Neural progenitor cell (in vitro differentiated cells): Measurements from ENCODE around the gene B4GALNT3. TPM values are rescaled to one million over a fixed set of nuclear protein-coding genes. Genes with fewer than 3 reads are reported as not detected.
A peak's percentile ranks its signal among the peaks of the same experiment; 100 is the strongest.

ENCODE experiments used
- DNase-seq: peaks from one replicate; pipeline ENCODE4 v3.0.0-alpha.2; 2016; ENCODE audit warnings: low spot score
- H2AFZ ChIP-seq: fragments of 200-600 bp; sonication (generic); replicated peaks from 2 replicates; pipeline ENCODE4 v1.6.1; 2016; ENCODE audit warnings: antibody characterized with exemption
- H3F3A ChIP-seq: fragments of 200-600 bp; sonication (generic); 2 replicates; pipeline ENCODE4 v1.6.1; 2016; ENCODE audit warnings: antibody characterized with exemption, low read depth
- H3K27ac ChIP-seq: fragments of 200-600 bp; sonication (generic); 2 replicates; pipeline ENCODE4 v1.5.1; 2016; ENCODE audit warnings: mild to moderate bottlenecking
- H3K27me3 ChIP-seq: fragments of 200-600 bp; sonication (generic); 2 replicates; pipeline ENCODE4 v1.6.1; 2016; ENCODE audit warnings: mild to moderate bottlenecking, moderate library complexity
- H3K36me3 ChIP-seq: fragments of 200-600 bp; sonication (generic); 2 replicates; pipeline ENCODE4 v1.5.1; 2016
- H3K4me1 ChIP-seq: fragments of 200-600 bp; sonication (generic); 2 replicates; pipeline ENCODE4 v1.6.1; 2016; ENCODE audit warnings: mixed run types
- H3K4me2 ChIP-seq: fragments of 200-600 bp; sonication (generic); 2 replicates; pipeline ENCODE4 v1.6.1; 2016
- H3K4me3 ChIP-seq: fragments of 200-600 bp; sonication (generic); 2 replicates; pipeline ENCODE4 v1.5.1; 2016
- H3K79me2 ChIP-seq: fragments of 200-600 bp; sonication (generic); 2 replicates; pipeline ENCODE4 v1.6.1; 2016; ENCODE audit warnings: low read depth
- H3K9ac ChIP-seq: fragments of 200-600 bp; sonication (generic); 2 replicates; pipeline ENCODE4 v1.6.1; 2016
- H3K9me3 ChIP-seq: fragments of 200-600 bp; sonication (generic); 2 replicates; pipeline ENCODE4 v1.5.1; 2016; ENCODE audit warnings: low read depth
- H4K20me1 ChIP-seq: fragments of 200-600 bp; sonication (generic); 2 replicates; pipeline ENCODE4 v1.6.1; 2016; ENCODE audit warnings: low read depth
- H3K27ac Mint-ChIP-seq: 3 replicates; pipeline ENCODE4 v1.8.0; 2021; ENCODE audit warnings: mixed read lengths
- H3K27me3 Mint-ChIP-seq: 2 replicates; pipeline ENCODE4 v1.8.0; 2022; ENCODE audit warnings: low read depth, mild to moderate bottlenecking, inconsistent platforms, moderate library complexity, mixed read lengths; ENCODE audit not compliant: insufficient read depth
- H3K36me3 Mint-ChIP-seq: 3 replicates; pipeline ENCODE4 v1.8.0; 2021; ENCODE audit warnings: mixed read lengths
- H3K4me1 Mint-ChIP-seq: 3 replicates; pipeline ENCODE4 v1.8.0; 2021; ENCODE audit warnings: mixed read lengths
- H3K4me3 Mint-ChIP-seq: 3 replicates; pipeline ENCODE4 v1.8.0; 2021; ENCODE audit warnings: mild to moderate bottlenecking, moderate library complexity, mixed read lengths
- H3K9me3 Mint-ChIP-seq: 3 replicates; pipeline ENCODE4 v1.8.0; 2020; ENCODE audit warnings: mixed read lengths
- CTCF ChIP-seq: fragments of 200-600 bp; sonication (generic); IDR thresholded peaks from 2 replicates; pipeline ENCODE4 v1.5.1; 2017; ENCODE audit warnings: antibody characterized with exemption, mild to moderate bottlenecking
- EZH2 ChIP-seq: fragments of 200-600 bp; sonication (generic); IDR thresholded peaks from 2 replicates; pipeline ENCODE4 v1.6.1; 2017; ENCODE audit warnings: antibody characterized with exemption, mild to moderate bottlenecking, moderate library complexity
- EZH2phosphoT487 ChIP-seq: fragments of 200-600 bp; sonication (generic); IDR thresholded peaks from 2 replicates; pipeline ENCODE4 v1.6.1; 2017; ENCODE audit warnings: antibody characterized with exemption
- total RNA-seq: library from RNA; depleted of rRNA; stranded (reverse); fragments of >200 nt; gene quantifications from 2 replicates; pipeline ENCODE4 v1.2.3, GENCODE V29; 2015; ENCODE audit warnings: low replicate concordance

The B4GALNT3 gene
- total RNA-seq, 1 donor from 2014 or later = 29.0 TPM

- H3K36me3 Mint-ChIP-seq = no peaks in the 10 kb centered on the region
- H4K20me1 ChIP-seq = no peaks in the 10 kb centered on the region
- no peak overlapping the region for H3K4me3 ChIP-seq
- H3K27me3 Mint-ChIP-seq = peaks cover 6% of the 10 kb centered on the region
- H3K4me1 Mint-ChIP-seq = peaks cover under 1% of the 10 kb centered on the region
- H3K36me3 ChIP-seq = no peaks in the 10 kb centered on the region
- H3K9ac ChIP-seq = no peak overlapping the region
- TF ChIP-seq EZH2phosphoT487 = no peak
- TF ChIP-seq CTCF = no peak
- TF ChIP-seq EZH2 = no peak
- no peak overlapping the region for H3K27ac ChIP-seq
- H3K4me3 Mint-ChIP-seq = no peak overlapping the region
- no peak overlapping the region for H2AFZ ChIP-seq
- no peaks in the 10 kb centered on the region for H3K4me1 ChIP-seq
- H3F3A ChIP-seq = no peaks in the 10 kb centered on the region
- H3K4me2 ChIP-seq = no peak overlapping the region
- H3K9me3 ChIP-seq = no peaks in the 10 kb centered on the region
- no peaks in the 10 kb centered on the region for H3K9me3 Mint-ChIP-seq
- no peak for DNase-seq
- H3K79me2 ChIP-seq = no peaks in the 10 kb centered on the region
- peak overlapping the region; percentile 60 for H3K27ac Mint-ChIP-seq
- H3K27me3 ChIP-seq = no peaks in the 10 kb centered on the region
Measured at GRCh38 chr12:552466-552865, 92.7 kb downstream of the B4GALNT3 start.

- TF ChIP-seq EZH2 (no peak), EZH2phosphoT487 (no peak), CTCF (no peak)
- H3F3A ChIP-seq = no peaks in the 10 kb centered on the region
- no peaks in the 10 kb centered on the region for H3K9me3 ChIP-seq
- H4K20me1 ChIP-seq = no peaks in the 10 kb centered on the region
- DNase-seq = no peak
- H3K27ac Mint-ChIP-seq = no peak overlapping the region
- no peak overlapping the region for H3K4me2 ChIP-seq
- H3K36me3 ChIP-seq = no peaks in the 10 kb centered on the region
- H3K4me3 ChIP-seq = no peak overlapping the region
- peaks cover 4% of the 10 kb centered on the region for H3K27me3 Mint-ChIP-seq
- H3K27ac ChIP-seq = no peak overlapping the region
- no peaks in the 10 kb centered on the region for H3K27me3 ChIP-seq
- no peak overlapping the region for H3K4me3 Mint-ChIP-seq
- peaks cover 7% of the 10 kb centered on the region for H3K4me1 Mint-ChIP-seq
- no peak overlapping the region for H2AFZ ChIP-seq
- H3K9me3 Mint-ChIP-seq = no peaks in the 10 kb centered on the region
- H3K9ac ChIP-seq = no peak overlapping the region
- no peaks in the 10 kb centered on the region for H3K36me3 Mint-ChIP-seq
- no peaks in the 10 kb centered on the region for H3K4me1 ChIP-seq
- H3K79me2 ChIP-seq = no peaks in the 10 kb centered on the region
Measured at GRCh38 chr12:553216-554000, 93.7 kb downstream of the B4GALNT3 start.

GRCh38 chr12:554001-554285 is 94.2 kb downstream of the B4GALNT3 start:
- Mint-ChIP-seq H3K36me3 (no peaks in the 10 kb centered on the region), H3K27me3 (peaks cover 4% of the 10 kb centered on the region), H3K4me3 (no peak overlapping the region), H3K9me3 (no peaks in the 10 kb centered on the region), H3K4me1 (peaks cover 9% of the 10 kb centered on the region), H3K27ac (no peak overlapping the region)
- H3K9ac ChIP-seq = no peak overlapping the region
- no peak for TF ChIP-seq CTCF
- TF ChIP-seq EZH2phosphoT487 = no peak
- no peak for TF ChIP-seq EZH2
- no peaks in the 10 kb centered on the region for H3F3A ChIP-seq
- H3K27me3 ChIP-seq = no peaks in the 10 kb centered on the region
- H2AFZ ChIP-seq = no peak overlapping the region
- no peak for DNase-seq
- H3K4me1 ChIP-seq = no peaks in the 10 kb centered on the region
- no peak overlapping the region for H3K4me2 ChIP-seq
- H3K4me3 ChIP-seq = no peak overlapping the region
- no peaks in the 10 kb centered on the region for H4K20me1 ChIP-seq
- H3K79me2 ChIP-seq = no peaks in the 10 kb centered on the region
- H3K36me3 ChIP-seq = no peaks in the 10 kb centered on the region
- H3K9me3 ChIP-seq = no peaks in the 10 kb centered on the region
- no peak overlapping the region for H3K27ac ChIP-seq
